HepG2 (cell line): ENCODE results near the gene SNN.

Experiments
- CENPBD1 ChIP-seq: sonication (generic); formaldehyde crosslinking; IDR thresholded peaks from 2 replicates; pipeline ENCODE4 v1.8.0; 2022; ENCODE audit warnings: missing genetic modification reagents, low read depth, mild to moderate bottlenecking, borderline replicate concordance
- CHCHD3 ChIP-seq: sonication (generic); formaldehyde crosslinking; IDR thresholded peaks from 2 replicates; pipeline ENCODE4 v1.8.0; 2022; ENCODE audit warnings: mild to moderate bottlenecking, missing genetic modification reagents, moderate library complexity
- CHD2 ChIP-seq: IDR thresholded peaks from 2 replicates; pipeline ENCODE4 v1.6.1; 2011; ENCODE audit warnings: low read depth, low read length, improper control_type of control experiment
- CTCF ChIP-seq: sonication (generic); formaldehyde crosslinking; IDR thresholded peaks from 2 replicates; pipeline ENCODE4 v1.5.0; 2020; ENCODE audit warnings: mild to moderate bottlenecking, missing genetic modification reagents, moderate library complexity
- EP300 ChIP-seq, 3 experiments: sonication (generic) in 1 of 3; formaldehyde crosslinking in 1 of 3; IDR thresholded peaks; 2 replicates each; pipeline versions ENCODE4 v1.5.1 to v1.6.1; 2011 to 2020; ENCODE audit warnings: low read depth in 2 of 3, low read length in 2 of 3, borderline replicate concordance in 1 of 3, improper control_type of control experiment in 1 of 3, mild to moderate bottlenecking in 1 of 3, missing genetic modification reagents in 1 of 3, moderate library complexity in 1 of 3
- PBX2 ChIP-seq: IDR thresholded peaks from 2 replicates; pipeline ENCODE4 v1.6.1; 2016; ENCODE audit warnings: control low read depth
- PRDM10 ChIP-seq: sonication (generic); formaldehyde crosslinking; IDR thresholded peaks from 2 replicates; pipeline ENCODE4 v1.4.0; 2020; ENCODE audit warnings: low read depth, missing genetic modification reagents
- SRSF9 ChIP-seq: fragments of 200-400 bp; formaldehyde crosslinking; IDR thresholded peaks from 2 replicates; pipeline ENCODE4 v1.6.1; 2018; ENCODE audit warnings: borderline replicate concordance, mild to moderate bottlenecking, low read depth, low read length; ENCODE audit not compliant: insufficient read depth, poor library complexity, severe bottlenecking
- TAF1 ChIP-seq: sonication (generic); formaldehyde crosslinking; IDR thresholded peaks from 2 replicates; pipeline ENCODE4 v1.4.0; 2020; ENCODE audit warnings: missing genetic modification reagents
- ZBTB7A ChIP-seq: sonication (generic); formaldehyde crosslinking; IDR thresholded peaks from 2 replicates; pipeline ENCODE4 v1.8.0; 2022; ENCODE audit warnings: mild to moderate bottlenecking, missing genetic modification reagents
- TF ChIP-seq, protein P1 (sequence below): sonication (generic); formaldehyde crosslinking; IDR thresholded peaks from 2 replicates; pipeline ENCODE4 v1.5.0; 2020; ENCODE audit warnings: mild to moderate bottlenecking, low read depth, missing genetic modification reagents, borderline replicate concordance

DNA sequence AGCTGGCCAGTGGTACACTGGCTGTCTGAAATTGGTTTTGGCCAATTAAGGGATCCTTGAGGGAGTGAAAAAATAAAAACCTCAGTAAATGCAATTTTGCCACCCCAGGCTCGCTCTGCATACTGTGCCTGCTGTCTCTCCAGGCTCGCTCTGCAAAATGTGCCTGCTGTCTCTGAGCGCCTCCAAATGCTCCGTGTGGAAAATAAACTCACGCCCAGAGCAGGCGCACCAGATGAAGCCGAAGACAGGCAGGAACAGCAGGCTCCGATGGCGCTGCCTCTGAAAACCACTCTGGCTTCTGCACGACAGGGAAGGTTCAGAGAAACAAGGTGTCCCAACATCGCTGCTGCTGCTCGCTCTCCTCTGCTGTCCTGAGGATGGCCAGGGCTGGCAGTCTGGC lies 29.1 kb downstream of the SNN start:
- TF ChIP-seq EP300 (IDR thresholded peaks at IDR 0.05; ENCODE audit: low read depth in 2 of 2, low read length in 2 of 2) (no peak), EP300 (CRISPR knock-in tag; IDR thresholded peaks at IDR 0.05; ENCODE audit: borderline replicate concordance) (no peak), CENPBD1 (CRISPR knock-in tag) (no peak), CHD2 (no peak), CTCF (CRISPR knock-in tag) (no peak), SRSF9 (no peak), ZBTB7A (CRISPR knock-in tag) (no peak), CHCHD3 (CRISPR knock-in tag) (no peak), PRDM10 (CRISPR knock-in tag) (no peak), PBX2 (CRISPR knock-in tag) (no peak), TAF1 (CRISPR knock-in tag) (no peak)
- TF ChIP-seq, protein P1, sequence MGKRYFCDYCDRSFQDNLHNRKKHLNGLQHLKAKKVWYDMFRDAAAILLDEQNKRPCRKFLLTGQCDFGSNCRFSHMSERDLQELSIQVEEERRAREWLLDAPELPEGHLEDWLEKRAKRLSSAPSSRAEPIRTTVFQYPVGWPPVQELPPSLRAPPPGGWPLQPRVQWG (CRISPR knock-in tag): no peak
